HepG2 (cell line): ENCODE results near the gene HOXD3. TPM values are rescaled to one million over a fixed set of nuclear protein-coding genes. Genes with fewer than 3 reads are reported as not detected.

Experiments
- AKAP8 ChIP-seq: sonication (generic); formaldehyde crosslinking; IDR thresholded peaks from 2 replicates; pipeline ENCODE4 v1.5.1; 2020; ENCODE audit warnings: mild to moderate bottlenecking, missing genetic modification reagents
- AKNA ChIP-seq: sonication (generic); formaldehyde crosslinking; IDR thresholded peaks from 2 replicates; pipeline ENCODE4 v1.4.0; 2020; ENCODE audit warnings: missing genetic modification reagents, borderline replicate concordance
- MED8 ChIP-seq: sonication (generic); formaldehyde crosslinking; IDR thresholded peaks from 2 replicates; pipeline ENCODE4 v1.8.1; 2023; ENCODE audit warnings: mild to moderate bottlenecking, missing genetic modification reagents; ENCODE audit not compliant: insufficient replicate concordance
- MYPOP ChIP-seq: sonication (generic); formaldehyde crosslinking; IDR thresholded peaks from 2 replicates; pipeline ENCODE4 v1.8.1; 2023; ENCODE audit warnings: mild to moderate bottlenecking, moderate library complexity, missing genetic modification reagents
- PREB ChIP-seq: sonication (generic); formaldehyde crosslinking; IDR thresholded peaks from 2 replicates; pipeline ENCODE4 v1.4.0; 2020; ENCODE audit warnings: missing genetic modification reagents
- RARA ChIP-seq: IDR thresholded peaks from 2 replicates; pipeline ENCODE4 v1.6.1; 2016; ENCODE audit warnings: missing genetic modification reagents, missing compliant biosample characterization
- RBFOX2 ChIP-seq: fragments of 200-400 bp; formaldehyde crosslinking; IDR thresholded peaks from 2 replicates; pipeline ENCODE4 v1.6.1; 2017; ENCODE audit warnings: low read depth, mild to moderate bottlenecking, low read length
- SNAPC5 ChIP-seq: sonication (generic); formaldehyde crosslinking; IDR thresholded peaks from 2 replicates; pipeline ENCODE4 v1.8.1; 2023; ENCODE audit warnings: mild to moderate bottlenecking, missing genetic modification reagents, borderline replicate concordance
- TEF ChIP-seq: sonication (generic); formaldehyde crosslinking; IDR thresholded peaks from 2 replicates; pipeline ENCODE4 v1.5.0; 2020; ENCODE audit warnings: missing genetic modification reagents
- ZBTB8A ChIP-seq: sonication (generic); formaldehyde crosslinking; IDR thresholded peaks from 2 replicates; pipeline ENCODE4 v1.4.0; 2020; ENCODE audit warnings: mild to moderate bottlenecking, low read depth, missing genetic modification reagents, borderline replicate concordance
- ZNF33B ChIP-seq: sonication (generic); formaldehyde crosslinking; IDR thresholded peaks from 2 replicates; pipeline ENCODE4 v1.5.1; 2020; ENCODE audit warnings: mild to moderate bottlenecking, missing genetic modification reagents
- ZNF430 ChIP-seq: sonication (generic); formaldehyde crosslinking; IDR thresholded peaks from 2 replicates; pipeline ENCODE4 v1.9.0; 2021; ENCODE audit warnings: mild to moderate bottlenecking, missing genetic modification reagents
- ZNF616 ChIP-seq: sonication (generic); formaldehyde crosslinking; IDR thresholded peaks from 2 replicates; pipeline ENCODE4 v1.5.0; 2020; ENCODE audit warnings: low read depth, mild to moderate bottlenecking, missing genetic modification reagents
- ZNF703 ChIP-seq: sonication (generic); formaldehyde crosslinking; IDR thresholded peaks from 2 replicates; pipeline ENCODE4 v1.5.1; 2020; ENCODE audit warnings: missing genetic modification reagents, mild to moderate bottlenecking, moderate library complexity, borderline replicate concordance
- ZNF768 ChIP-seq: sonication (generic); formaldehyde crosslinking; IDR thresholded peaks from 2 replicates; pipeline ENCODE4 v1.4.0; 2020; ENCODE audit warnings: missing genetic modification reagents
- ZNF841 ChIP-seq: sonication (generic); formaldehyde crosslinking; IDR thresholded peaks from 2 replicates; pipeline ENCODE4 v1.8.1; 2023; ENCODE audit warnings: missing genetic modification reagents, borderline replicate concordance
- polyA plus RNA-seq, 8 experiments: library from polyadenylated mRNA; depleted of rRNA in 3 of 8; stranded (reverse) in 7 of 8; unstranded in 1 of 8; fragments of >200 nt; fragmentation: Illumina TruSeq in 4 of 8; extraction: Trizol in 4 of 8; gene quantifications; 2 replicates each; pipeline versions ENCODE4 v1.2.1 to v1.2.3, GENCODE V29; 2011 to 2016; ENCODE audit warnings: low read depth in 4 of 8, missing spikeins in 1 of 8, mixed read lengths in 1 of 8; ENCODE audit not compliant: insufficient read depth in 1 of 8
- total RNA-seq, 5 experiments: library from RNA; depleted of rRNA; stranded (reverse); fragments of >200 nt; fragmentation: Illumina TruSeq; extraction: Trizol; gene quantifications; 2 replicates each; pipeline ENCODE4 v1.2.3, GENCODE V29; 2016; ENCODE audit warnings: low read depth in 1 of 5
- TF ChIP-seq, protein P1 (sequence below): sonication (generic); IDR thresholded peaks from 2 replicates; pipeline ENCODE4 v1.6.1; 2016; ENCODE audit warnings: low read depth, borderline replicate concordance

Gene HOXD3
- total and polyA plus RNA-seq, 2 of the 13 experiments (the other 11 are each of a cell fraction or from before 2014, with no cell fraction given), result 0.05 to 0.09 TPM

DNA sequence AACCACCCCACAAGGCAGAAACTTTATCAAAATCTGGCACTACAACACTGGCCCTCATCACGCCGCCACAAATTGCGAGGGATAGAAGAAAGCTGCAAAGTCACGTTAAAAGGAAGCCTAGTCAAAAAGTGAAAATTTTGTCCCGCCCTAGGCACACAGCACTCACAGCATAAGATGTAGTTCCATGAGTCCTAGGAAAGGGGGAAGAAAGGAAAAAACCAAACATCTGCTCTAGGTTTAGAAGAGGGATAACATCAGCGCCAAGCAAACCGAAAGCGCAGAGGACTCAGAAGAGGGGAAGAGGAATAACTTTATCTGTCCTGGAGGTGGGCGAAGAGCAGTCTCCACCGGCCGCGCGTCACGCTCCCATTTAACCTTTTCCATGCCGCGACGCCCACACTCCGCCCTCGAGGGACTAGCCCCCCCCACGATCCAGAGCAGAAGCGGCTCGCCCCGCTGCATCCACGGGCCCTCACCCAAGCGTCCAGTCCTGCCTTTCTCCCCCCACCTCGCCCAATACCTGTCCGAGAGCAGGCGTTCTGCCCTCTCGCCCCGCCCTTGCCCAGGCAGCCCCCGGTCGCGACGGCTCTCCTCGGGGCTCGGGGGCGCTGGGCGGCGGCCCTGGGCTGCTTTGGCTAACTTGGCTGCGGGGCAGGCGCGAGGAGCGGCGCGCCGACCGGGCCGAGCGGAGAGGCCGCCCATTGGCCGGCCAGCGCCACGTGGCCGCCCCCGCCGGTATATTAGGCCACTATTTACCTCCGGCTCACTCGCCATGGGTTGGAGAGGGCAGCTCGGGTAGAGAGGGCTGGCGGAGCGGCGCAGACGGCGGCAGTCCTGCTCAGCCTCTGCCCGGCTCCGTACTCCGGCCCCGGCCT is 31.0 kb downstream of the HOXD3 start, which contains the start of gene HOXD1 (continued):
- TF ChIP-seq MYPOP (CRISPR knock-in tag) (peak; percentile 60), AKAP8 (CRISPR knock-in tag) (no peak), ZNF430 (CRISPR knock-in tag) (peak; percentile 64; the same call in 1 of the 2 replicates), RBFOX2 (peak; percentile 92), ZBTB8A (CRISPR knock-in tag) (no peak), RARA (CRISPR knock-in tag) (peak; percentile 35; the same call in 1 of the 2 replicates), ZNF703 (CRISPR knock-in tag) (no peak; the same call in 1 of the 2 replicates), AKNA (CRISPR knock-in tag) (no peak), ZNF33B (CRISPR knock-in tag) (no peak), ZNF616 (peak; percentile 51; the same call in 1 of the 2 replicates), ZNF768 (CRISPR knock-in tag) (peak; percentile 12; the same call in 1 of the 2 replicates), PREB (CRISPR knock-in tag) (no peak), ZNF841 (no peak), MED8 (peak; percentile 32), TEF (peak; percentile 68; the same call in 1 of the 2 replicates), SNAPC5 (no peak)
- TF ChIP-seq, protein P1, sequence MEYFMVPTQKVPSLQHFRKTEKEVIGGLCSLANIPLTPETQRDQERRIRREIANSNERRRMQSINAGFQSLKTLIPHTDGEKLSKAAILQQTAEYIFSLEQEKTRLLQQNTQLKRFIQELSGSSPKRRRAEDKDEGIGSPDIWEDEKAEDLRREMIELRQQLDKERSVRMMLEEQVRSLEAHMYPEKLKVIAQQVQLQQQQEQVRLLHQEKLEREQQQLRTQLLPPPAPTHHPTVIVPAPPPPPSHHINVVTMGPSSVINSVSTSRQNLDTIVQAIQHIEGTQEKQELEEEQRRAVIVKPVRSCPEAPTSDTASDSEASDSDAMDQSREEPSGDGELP, result no peak
